Activated T-cell treated with anti-CD3 and anti-CD28 coated beads for 48 hours (primary cell): Measurements from ENCODE around the gene ALPL.

Experiments
- DNase-seq: peaks from one replicate; pipeline ENCODE4 v3.0.0-alpha.2; 2020; ENCODE audit warnings: low read depth

Gene ALPL

DNA sequence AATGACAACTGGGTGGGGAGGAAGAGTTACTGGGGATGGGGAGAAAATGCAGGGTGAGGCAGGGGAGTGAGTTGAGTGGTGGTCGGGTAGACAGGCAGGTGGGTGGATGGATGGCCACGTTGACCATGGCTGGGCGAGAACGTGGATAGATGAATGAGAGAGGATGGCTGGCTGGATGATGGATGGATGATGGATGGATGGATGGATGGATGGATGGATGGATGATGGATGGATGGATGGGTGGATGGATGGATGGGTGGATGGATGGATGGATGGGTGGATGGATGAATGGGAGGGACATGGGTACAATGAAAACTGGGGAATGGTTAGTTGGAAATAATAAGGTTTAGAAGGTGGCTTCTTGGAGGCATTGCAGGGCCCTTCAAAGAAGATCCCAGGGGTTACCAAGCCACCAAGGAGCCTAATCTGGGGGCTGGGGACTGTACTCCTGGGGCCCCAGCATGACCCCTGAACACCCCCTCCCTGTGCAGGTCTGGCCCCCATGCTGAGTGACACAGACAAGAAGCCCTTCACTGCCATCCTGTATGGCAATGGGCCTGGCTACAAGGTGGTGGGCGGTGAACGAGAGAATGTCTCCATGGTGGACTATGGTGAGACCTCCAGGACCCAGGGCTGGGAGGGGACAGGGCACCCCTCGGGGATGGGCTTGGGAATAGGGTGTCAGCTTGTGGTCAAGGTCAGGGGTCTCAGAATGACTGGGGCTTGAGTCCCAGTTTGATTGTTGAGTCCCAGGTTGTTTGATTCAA lies 67.0 kb downstream of the ALPL start:
- DNase-seq = no peak

DNA sequence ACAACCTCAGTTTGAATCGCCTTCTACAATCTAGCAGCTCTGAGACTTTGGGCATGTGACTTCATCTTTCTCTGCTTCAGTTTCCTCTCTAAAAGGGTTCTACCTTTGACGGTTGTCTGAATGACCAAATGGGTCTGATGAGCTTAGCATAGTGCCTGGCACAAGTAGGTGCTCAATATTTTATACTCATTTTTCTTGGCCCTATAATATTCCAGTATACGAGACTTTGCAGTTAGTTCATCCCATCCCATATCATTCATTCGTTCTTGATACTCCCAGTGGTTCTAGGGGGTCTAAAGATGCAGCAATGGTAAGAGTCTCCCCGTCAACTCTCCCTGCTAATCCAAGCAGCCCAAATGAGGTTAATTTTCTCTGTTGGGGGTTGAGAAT lies 67.6 kb downstream of the ALPL start:
- no peak for DNase-seq

- no peak for DNase-seq
Measured at GRCh38 chr1:21577324-21577723, 68.1 kb downstream of the ALPL start.

GRCh38 chr1:21577933-21578332 lies 68.7 kb downstream of the ALPL start:
- no peak for DNase-seq

DNA sequence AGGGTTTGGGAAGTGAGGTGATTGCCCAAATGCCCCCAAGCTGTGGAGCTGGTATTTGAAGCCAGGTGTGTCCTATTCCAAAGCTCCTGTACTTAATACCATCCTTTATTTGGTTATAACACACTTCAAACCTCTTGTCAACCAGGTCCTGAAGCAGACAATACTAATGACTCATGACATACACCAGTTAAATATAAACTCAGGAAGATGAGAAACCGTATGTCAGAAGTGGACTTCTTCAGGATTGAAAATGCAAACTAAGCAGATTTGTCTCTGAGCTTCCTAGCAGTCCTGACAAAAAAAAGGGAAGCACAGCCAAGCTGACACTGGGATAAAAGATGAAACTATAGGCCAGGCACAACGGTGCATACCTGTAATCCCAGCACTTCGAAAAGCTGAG lies 70.6 kb downstream of the ALPL start:
- DNase-seq = no peak

- no peak for DNase-seq
Measured at GRCh38 chr1:21584096-21584495, 74.9 kb downstream of the ALPL start.

DNA sequence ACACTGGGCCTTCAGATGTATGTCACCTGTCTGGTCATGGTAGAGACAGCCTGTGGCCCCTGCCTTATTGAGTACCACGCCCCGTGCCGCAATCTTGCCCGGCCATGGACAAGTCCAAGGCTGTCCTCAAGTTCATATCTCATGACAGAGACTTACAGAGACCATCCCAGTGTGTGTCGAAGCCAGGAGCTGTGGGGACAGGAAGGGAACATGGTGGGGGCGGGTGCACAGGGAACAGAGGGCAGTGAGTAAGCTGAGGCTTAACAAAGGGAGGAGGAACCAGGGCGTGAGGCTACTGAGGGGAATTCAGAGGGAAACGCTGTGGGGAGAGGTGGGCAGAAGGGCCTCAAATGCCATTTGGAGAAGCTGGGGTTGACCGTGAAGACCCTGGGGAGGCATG lies 75.8 kb downstream of the ALPL start:
- DNase-seq = no peak

GRCh38 chr1:21586222-21586621 lies 77.0 kb downstream of the ALPL start:
- DNase-seq = no peak

- DNase-seq = no peak
Measured at GRCh38 chr1:21586846-21587601, 77.8 kb downstream of the ALPL start.

DNA sequence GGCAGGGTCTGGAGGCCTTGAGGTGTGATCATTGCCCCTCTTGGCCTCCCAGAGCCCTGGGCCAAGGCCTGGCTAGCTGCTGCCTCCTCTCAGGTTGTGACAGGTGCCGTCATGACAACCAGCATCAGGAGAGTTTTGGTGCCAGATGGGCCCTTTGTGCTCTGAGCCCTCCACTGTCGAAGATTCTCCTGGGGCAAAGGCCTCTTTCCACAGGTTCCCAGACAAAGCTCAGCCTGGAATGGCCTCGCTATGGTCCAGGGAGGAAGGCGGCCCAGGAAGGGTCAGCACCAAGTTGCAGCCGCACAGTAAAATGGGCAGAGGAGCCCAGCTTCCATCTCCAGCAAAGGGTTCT lies 78.4 kb downstream of the ALPL start:
- no peak for DNase-seq

DNA sequence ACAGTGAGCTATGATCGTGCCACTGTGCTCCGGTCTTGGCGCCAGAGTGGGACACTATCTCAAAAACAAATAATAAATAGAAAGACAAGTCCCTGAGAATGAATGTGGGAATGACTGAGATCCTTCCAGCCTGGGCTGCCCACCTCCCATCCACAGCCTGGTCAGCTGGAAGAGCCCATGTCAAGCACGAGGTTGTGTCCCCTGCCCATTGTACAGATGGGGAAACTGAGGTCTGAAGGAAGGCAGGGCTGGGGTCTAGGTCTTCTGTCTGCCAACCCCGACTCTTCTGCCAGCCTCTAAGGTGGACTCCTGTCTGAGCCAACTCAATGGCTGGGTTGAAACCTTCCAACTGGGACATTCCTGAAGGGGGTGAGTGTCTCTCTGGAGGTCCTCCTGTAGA lies 80.4 kb downstream of the ALPL start:
- DNase-seq = no peak

GRCh38 chr1:21590126-21590880 lies 81.1 kb downstream of the ALPL start:
- DNase-seq = no peak

- no peak for DNase-seq
Measured at GRCh38 chr1:21590934-21591333, 81.7 kb downstream of the ALPL start.

GRCh38 chr1:21592086-21592865 lies 83.1 kb downstream of the ALPL start:
- DNase-seq = no peak

DNA sequence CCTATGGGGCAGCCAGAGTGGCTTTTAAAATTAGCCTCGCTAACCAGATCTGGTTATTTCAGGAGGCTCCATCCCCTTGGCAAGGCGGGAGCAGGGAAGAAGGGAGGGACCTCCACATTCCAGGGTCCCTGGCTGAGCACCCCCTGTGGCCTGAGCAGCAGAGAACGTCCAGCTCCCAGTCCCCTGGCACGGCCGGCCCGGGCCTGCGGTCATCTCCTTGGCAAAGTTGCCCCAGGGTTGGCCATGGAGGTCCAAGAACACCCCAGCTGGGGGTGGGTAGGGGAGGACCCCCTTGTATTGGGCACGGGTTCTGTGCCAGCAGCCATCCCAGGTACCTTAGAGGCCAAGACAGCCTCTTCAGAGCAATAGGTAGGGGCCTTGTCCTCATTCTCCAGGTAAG lies 84.0 kb downstream of the ALPL start:
- DNase-seq = no peak

- no peak for DNase-seq
Measured at GRCh38 chr1:21594501-21594900, 85.3 kb downstream of the ALPL start.

GRCh38 chr1:21594935-21595897 lies 86.0 kb downstream of the ALPL start:
- peak; percentile 60 for DNase-seq

DNA sequence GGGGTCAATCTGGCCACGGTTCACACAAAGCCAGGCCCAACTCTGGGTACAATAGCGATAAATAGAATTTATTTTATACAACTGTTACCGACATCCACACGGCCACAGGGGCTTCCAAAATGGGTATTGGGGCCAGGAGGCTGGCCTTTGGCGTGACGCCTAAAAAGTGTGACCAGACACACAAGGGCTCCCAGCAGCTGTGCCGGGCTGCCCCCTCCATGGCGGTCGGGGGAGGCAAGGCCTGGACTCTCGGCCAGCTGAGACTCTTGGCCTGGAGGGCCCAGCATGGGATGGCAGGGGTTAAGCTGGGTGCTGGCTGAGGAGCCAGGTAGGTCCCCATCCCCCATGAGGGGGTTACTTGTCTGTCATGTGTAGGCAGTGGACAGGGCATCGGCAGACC lies 87.0 kb downstream of the ALPL start:
- DNase-seq = no peak

DNA sequence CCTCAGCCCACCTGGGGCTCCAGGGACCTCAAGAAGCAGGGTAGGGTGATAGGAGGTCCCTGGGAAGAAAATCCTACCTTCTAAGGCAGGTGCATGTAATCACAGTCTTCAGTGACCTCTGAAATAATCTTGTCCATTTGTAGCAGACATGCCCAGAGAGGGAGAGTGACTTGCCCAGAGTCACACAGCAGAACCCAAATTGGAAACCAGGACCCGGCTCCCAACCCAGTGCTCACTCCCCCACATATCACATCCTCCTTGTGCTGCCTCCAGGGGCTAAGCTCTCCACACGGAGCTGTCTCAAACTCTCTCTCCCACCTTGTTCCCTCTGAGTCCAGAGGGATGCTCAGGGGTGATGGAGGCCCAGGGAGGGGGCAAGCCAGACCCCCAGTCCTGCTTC lies 87.4 kb downstream of the ALPL start:
- no peak for DNase-seq

GRCh38 chr1:21597753-21598152 lies 88.5 kb downstream of the ALPL start:
- no peak for DNase-seq

- no peak for DNase-seq
Measured at GRCh38 chr1:21598417-21598816, 89.2 kb downstream of the ALPL start.
